Body of pancreas (tissue), 4 donors: ENCODE data around the gene GGTA1. TPM values are rescaled to one million over a fixed set of nuclear protein-coding genes. Genes with fewer than 3 reads are reported as not detected.

ENCODE experiments used
- ATAC-seq: fragments of 150-250 bp; one replicate; pipeline ENCODE4 v1.9.1; 2016
- DNase-seq, 4 donors: peaks; one replicate each; pipeline ENCODE4 v3.0.0-alpha.2; 2019
- H3K27ac ChIP-seq, 4 donors: fragments of 200-600 bp; sonication (generic); 1 replicate in 3 of 4; 2 replicates in 1 of 4; pipeline versions ENCODE4 v1.5.1 to v1.6.1; 2016 to 2019; ENCODE audit warnings: mild to moderate bottlenecking in 1 of 4, mixed read lengths in 1 of 4, moderate library complexity in 1 of 4
- H3K27me3 ChIP-seq, 2 donors: fragments of 200-600 bp; sonication (generic); one replicate each; pipeline ENCODE4 v1.6.0; 2016; ENCODE audit warnings: mild to moderate bottlenecking in 1 of 2
- H3K36me3 ChIP-seq, 2 donors: fragments of 200-600 bp; sonication (generic); replicated peaks in 1 of 2; 2 replicates each; pipeline ENCODE4 v1.5.1; 2016; ENCODE audit warnings: low read depth in 2 of 2; ENCODE audit not compliant: insufficient read depth in 1 of 2
- H3K4me1 ChIP-seq: fragments of 200-600 bp; sonication (generic); one replicate; pipeline ENCODE4 v1.6.0; 2016
- H3K4me3 ChIP-seq, 2 donors: fragments of 200-600 bp; sonication (generic); 1 replicate in 1 of 2; 2 replicates in 1 of 2; pipeline ENCODE4 v1.5.1; 2016 to 2019
- H3K9me3 ChIP-seq, 3 donors: fragments of 200-600 bp; sonication (generic); 1 replicate in 2 of 3; 2 replicates in 1 of 3; pipeline ENCODE4 v1.5.1; 2016
- POLR2A ChIP-seq, 3 donors: fragments of 450-650 bp; IDR thresholded peaks; one replicate each; pipeline ENCODE4 v1.6.1; 2016; ENCODE audit warnings: antibody characterized with exemption in 3 of 3, mild to moderate bottlenecking in 2 of 3
- WGBS, 2 donors: methylation state at CpG; one replicate each; pipeline ENCODE4 v1.1.5; 2017; 5-methylcytosine and 5-hydroxymethylcytosine counted together
- intact Hi-C: fragments of 100-400 bp; cut with DNase I; formaldehyde crosslinking; loops from one replicate; pipeline ENCODE4 v1.15.1; 2023
- total RNA-seq, 2 donors: library from RNA; depleted of rRNA; stranded (reverse); fragments of >200 nt; gene quantifications; one replicate each; pipeline ENCODE4 v1.1.0, GENCODE V29; 2016
- TF ChIP-seq, protein P1 (sequence below), 7 experiments: fragments of 450-650 bp in 4 of 7; fragments of 200-600 bp in 3 of 7; sonication (generic) in 3 of 7; IDR thresholded peaks; one replicate each; pipeline ENCODE4 v1.5.1; 2016 to 2019; ENCODE audit warnings: antibody characterized with exemption in 7 of 7

Gene GGTA1
- total RNA-seq, 2 donors from 2014 or later = 2.3 to 2.6 TPM

GRCh38 chr9:121455527-121456239 is 44.0 kb downstream of the GGTA1 start:
- WGBS, 2 donors = 58 to 60% methylated on average over 8 of the region's 8 CpGs
- intact Hi-C loops = no loop called here
- ATAC-seq (no peak), DNase-seq (no peak)
- Histone ChIP-seq H3K4me1 (peaks cover 1% of the 10 kb centered on the region), H3K4me3 (no peak overlapping the region), H3K36me3 (no peaks in the 10 kb centered on the region), H3K27ac (no peak overlapping the region), H3K9me3 (no peaks in the 10 kb centered on the region), H3K27me3 (no peaks in the 10 kb centered on the region)
- TF ChIP-seq POLR2A (IDR thresholded peaks at IDR 0.05) = no peak
- TF ChIP-seq, protein P1, sequence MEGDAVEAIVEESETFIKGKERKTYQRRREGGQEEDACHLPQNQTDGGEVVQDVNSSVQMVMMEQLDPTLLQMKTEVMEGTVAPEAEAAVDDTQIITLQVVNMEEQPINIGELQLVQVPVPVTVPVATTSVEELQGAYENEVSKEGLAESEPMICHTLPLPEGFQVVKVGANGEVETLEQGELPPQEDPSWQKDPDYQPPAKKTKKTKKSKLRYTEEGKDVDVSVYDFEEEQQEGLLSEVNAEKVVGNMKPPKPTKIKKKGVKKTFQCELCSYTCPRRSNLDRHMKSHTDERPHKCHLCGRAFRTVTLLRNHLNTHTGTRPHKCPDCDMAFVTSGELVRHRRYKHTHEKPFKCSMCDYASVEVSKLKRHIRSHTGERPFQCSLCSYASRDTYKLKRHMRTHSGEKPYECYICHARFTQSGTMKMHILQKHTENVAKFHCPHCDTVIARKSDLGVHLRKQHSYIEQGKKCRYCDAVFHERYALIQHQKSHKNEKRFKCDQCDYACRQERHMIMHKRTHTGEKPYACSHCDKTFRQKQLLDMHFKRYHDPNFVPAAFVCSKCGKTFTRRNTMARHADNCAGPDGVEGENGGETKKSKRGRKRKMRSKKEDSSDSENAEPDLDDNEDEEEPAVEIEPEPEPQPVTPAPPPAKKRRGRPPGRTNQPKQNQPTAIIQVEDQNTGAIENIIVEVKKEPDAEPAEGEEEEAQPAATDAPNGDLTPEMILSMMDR (IDR thresholded peaks at IDR 0.05) = no peak

GRCh38 chr9:121454972-121455371 is 44.7 kb downstream of the GGTA1 start:
- intact Hi-C loops = no loop called here
- Histone ChIP-seq H3K27me3 (no peaks in the 10 kb centered on the region), H3K36me3 (no peaks in the 10 kb centered on the region), H3K9me3 (no peaks in the 10 kb centered on the region), H3K27ac (no peak overlapping the region), H3K4me1 (peaks cover 8% of the 10 kb centered on the region), H3K4me3 (no peak overlapping the region)
- TF ChIP-seq, protein P1 (IDR thresholded peaks at IDR 0.05) = no peak
- no peak for TF ChIP-seq POLR2A (IDR thresholded peaks at IDR 0.05)
- ATAC-seq (no peak), DNase-seq (no peak)
- WGBS, 2 donors = 69 to 73% methylated on average over 3 of the region's 3 CpGs

DNA sequence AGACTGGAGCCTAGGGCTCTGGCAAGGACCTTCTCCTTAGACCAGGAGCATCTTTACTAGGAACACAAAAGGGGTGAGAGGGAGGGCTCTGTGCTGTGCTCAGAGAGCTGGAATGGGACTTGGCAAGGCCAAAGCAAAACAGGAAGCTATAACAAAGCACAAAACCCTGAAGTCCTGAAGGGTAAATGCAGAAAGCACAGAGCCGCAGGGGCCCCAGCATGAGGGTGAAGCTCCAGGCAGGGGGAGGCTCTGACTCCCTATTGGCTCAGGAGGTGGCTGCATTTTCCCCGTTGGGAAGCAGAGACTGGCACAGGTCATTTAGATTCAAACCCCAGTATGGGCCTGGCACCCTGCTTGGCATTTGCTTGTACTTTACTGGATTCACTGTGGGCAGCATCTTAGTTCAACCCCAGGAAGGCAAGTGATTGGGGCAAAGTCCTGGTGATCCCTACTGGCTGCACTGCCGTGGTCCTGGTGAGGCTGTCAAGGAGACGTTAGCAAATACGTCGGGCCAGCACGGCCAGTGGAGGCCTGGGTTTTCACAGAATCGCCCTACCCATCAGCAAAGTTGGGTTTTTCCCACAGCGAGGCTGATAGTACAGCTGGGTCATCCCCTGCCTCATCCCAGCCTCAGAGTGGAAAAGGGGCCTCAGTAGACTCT is 46.3 kb downstream of the GGTA1 start:
- no peak for DNase-seq
- Histone ChIP-seq H3K36me3 (no peaks in the 10 kb centered on the region), H3K9me3 (no peaks in the 10 kb centered on the region), H3K27ac (no peak overlapping the region), H3K4me3 (no peak overlapping the region), H3K4me1 (peaks cover 8% of the 10 kb centered on the region), H3K27me3 (no peaks in the 10 kb centered on the region)
- 68 to 79% methylated on average over 3 to 9 of the region's 9 CpGs for WGBS, 2 donors
- TF ChIP-seq, protein P1 (IDR thresholded peaks at IDR 0.05) = no peak
- no peak for TF ChIP-seq POLR2A (IDR thresholded peaks at IDR 0.05)
- intact Hi-C loops = no loop called here
- no peak for ATAC-seq

DNA sequence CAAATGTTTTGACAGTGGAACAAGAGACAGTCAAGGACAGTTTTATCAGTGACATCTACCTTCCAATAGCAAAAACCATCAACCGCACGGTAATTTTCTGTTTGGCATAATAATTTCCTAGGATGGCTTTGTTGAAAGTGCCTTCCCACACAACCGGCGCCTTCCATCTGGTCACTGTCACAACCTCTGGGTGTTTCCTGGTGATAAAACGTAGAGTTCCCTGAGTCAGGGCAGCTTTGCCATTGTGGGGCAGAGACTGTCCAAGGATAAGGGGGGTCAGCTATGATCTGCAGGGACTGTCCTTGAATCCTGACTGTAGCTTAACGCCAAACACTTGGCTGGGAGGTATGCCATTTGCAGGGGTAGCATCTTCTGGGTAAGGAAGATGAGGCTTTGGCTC is 47.6 kb downstream of the GGTA1 start:
- no peak for TF ChIP-seq POLR2A (IDR thresholded peaks at IDR 0.05)
- TF ChIP-seq, protein P1 (IDR thresholded peaks at IDR 0.05) = no peak
- intact Hi-C loops = no loop called here
- Histone ChIP-seq H3K4me3 (no peak overlapping the region), H3K36me3 (no peaks in the 10 kb centered on the region), H3K27me3 (no peaks in the 10 kb centered on the region), H3K27ac (no peak overlapping the region), H3K4me1 (peaks cover 8% of the 10 kb centered on the region), H3K9me3 (no peaks in the 10 kb centered on the region)
- ATAC-seq (no peak), DNase-seq (no peak)
- 87% methylated on average over 6 of the region's 6 CpGs for WGBS, 2 donors
